GM19468 (cell line): ENCODE measurements around the gene SLC25A38.

Source experiments
- ATAC-seq: cut with Tn5 transposase; IDR thresholded peaks from one replicate; pipeline ENCODE4 v1.9.1; 2021; ENCODE audit warnings: mild to moderate bottlenecking, moderate library complexity, moderate number of reproducible peaks; ENCODE audit not compliant: unreplicated experiment; ENCODE audit errors: extremely low read depth

SLC25A38 gene

GRCh38 chr3:39428745-39429201, 45.6 kb downstream of the SLC25A38 start:
- no peak for ATAC-seq

- ATAC-seq: no peak
Measured at GRCh38 chr3:39429466-39429865, 46.3 kb downstream of the SLC25A38 start.

- no peak for ATAC-seq
Measured at GRCh38 chr3:39432342-39432741, 49.2 kb downstream of the SLC25A38 start.

GRCh38 chr3:39433642-39434041, 50.5 kb downstream of the SLC25A38 start:
- ATAC-seq: no peak

- no peak for ATAC-seq
Measured at GRCh38 chr3:39434574-39434973, 51.4 kb downstream of the SLC25A38 start.

GRCh38 chr3:39435006-39435748, 52.0 kb downstream of the SLC25A38 start:
- ATAC-seq: no peak

GRCh38 chr3:39438880-39439279, 55.7 kb downstream of the SLC25A38 start:
- ATAC-seq: no peak

GRCh38 chr3:39440316-39440715, 57.1 kb downstream of the SLC25A38 start:
- ATAC-seq: no peak

GRCh38 chr3:39443530-39443929, 60.4 kb downstream of the SLC25A38 start:
- no peak for ATAC-seq

- ATAC-seq: no peak
Measured at GRCh38 chr3:39445927-39446326, 62.8 kb downstream of the SLC25A38 start.

- ATAC-seq: no peak
Measured at GRCh38 chr3:39446444-39446843, 63.3 kb downstream of the SLC25A38 start.
